HepG2 (cell line): ENCODE results near the gene USP34. TPM values are rescaled to one million over a fixed set of nuclear protein-coding genes. Genes with fewer than 3 reads are reported as not detected.

Experiments
- ATAC-seq: fragments of 200-7000 bp; cut with Tn5 transposase; 3 replicates; pipeline ENCODE4 v1.9.1; 2020; ENCODE audit warnings: mild to moderate bottlenecking, moderate library complexity
- BruUV-seq: library from RNA; stranded (reverse); fragments of 400-500 nt; replicated peaks from 2 replicates; lab custom pipeline; 2021; lab: Mats Ljungman, UMichigan
- CTCF ChIA-PET: fragments of 300-600 bp; formaldehyde crosslinking; extraction: SDS; loops from one replicate; lab custom pipeline; 2021; ENCODE audit warnings: low total read pairs, inconsistent platforms, low intra/inter-chr PET ratio; lab: Yijun Ruan, JAX
- POLR2A ChIA-PET: fragments of 350-600 bp; sonication (Branson Sonifier 250); formaldehyde crosslinking; loops from one replicate; lab custom pipeline; 2020; ENCODE audit warnings: antibody characterized with exemption, inconsistent platforms; lab: Yijun Ruan, JAX
- DNase-seq: peaks from one replicate; pipeline ENCODE4 v3.0.0-alpha.2; 2015; ENCODE audit warnings: low spot score
- FAIRE-seq: peaks from 3 replicates; lab custom pipeline; 2011; peaks lifted over from hg19 to GRCh38; lab: Jason Lieb, UNC
- H2AFZ ChIP-seq: one replicate; pipeline ENCODE4 v1.6.1; 2011; ENCODE audit warnings: low read length, inconsistent platforms
- H3K27ac ChIP-seq: fragments of 300-600 bp; 3 replicates; pipeline ENCODE4 v1.8.0; 2011; ENCODE audit warnings: mixed run types, mild to moderate bottlenecking, mixed read lengths, low read length, inconsistent platforms; ENCODE audit not compliant: insufficient read depth; ENCODE audit errors: extremely low read length
- H3K27me3 ChIP-seq, 2 experiments: fragments of 200-600 bp in 1 of 2; 2 replicates in 1 of 2; 3 replicates in 1 of 2; pipeline versions ENCODE4 v1.6.0 to v1.8.0; 2011; ENCODE audit warnings: low read length in 2 of 2, mild to moderate bottlenecking in 2 of 2, moderate library complexity in 2 of 2, inconsistent platforms in 1 of 2; ENCODE audit not compliant: insufficient read depth in 2 of 2, control insufficient read depth in 1 of 2
- H3K36me3 ChIP-seq, 2 experiments: fragments of 200-600 bp in 1 of 2; replicated peaks in 1 of 2; 2 replicates in 1 of 2; 3 replicates in 1 of 2; pipeline versions ENCODE4 v1.5.1 to v1.8.0; 2011; ENCODE audit warnings: low read length in 2 of 2, inconsistent platforms in 1 of 2; ENCODE audit not compliant: insufficient read depth in 2 of 2, control insufficient read depth in 1 of 2
- H3K4me1 ChIP-seq: 2 replicates; pipeline ENCODE4 v1.5.1; 2012; ENCODE audit warnings: low read length, inconsistent platforms; ENCODE audit not compliant: insufficient read depth
- H3K4me2 ChIP-seq: 2 replicates; pipeline ENCODE4 v1.6.0; 2011; ENCODE audit warnings: low read depth, low read length, inconsistent platforms
- H3K4me3 ChIP-seq, 3 experiments: fragments of 200-600 bp in 1 of 3; sonication (generic), shearing (Covaris generic) in 1 of 3; replicated peaks in 1 of 3; 2 replicates each; pipeline ENCODE4 v1.5.1; 2011 to 2016; ENCODE audit warnings: low read length in 3 of 3, inconsistent platforms in 2 of 3, low read depth in 2 of 3, mild to moderate bottlenecking in 2 of 3, control low read depth in 1 of 3, mixed read lengths in 1 of 3; ENCODE audit not compliant: insufficient read depth in 1 of 3
- H3K79me2 ChIP-seq: one replicate; pipeline ENCODE4 v1.6.1; 2011; ENCODE audit warnings: low read length, inconsistent platforms; ENCODE audit not compliant: insufficient read depth
- H3K9ac ChIP-seq: 2 replicates; pipeline ENCODE4 v1.6.0; 2011; ENCODE audit warnings: mild to moderate bottlenecking, low read depth, low read length, inconsistent platforms; ENCODE audit not compliant: insufficient read depth
- H3K9me3 ChIP-seq: 2 replicates; pipeline ENCODE4 v1.5.1; 2012; ENCODE audit warnings: mild to moderate bottlenecking, low read length
- H4K20me1 ChIP-seq: 2 replicates; pipeline ENCODE4 v1.6.0; 2011; ENCODE audit warnings: inconsistent platforms, mild to moderate bottlenecking, low read length, moderate library complexity; ENCODE audit not compliant: insufficient read depth
- ARID2 ChIP-seq: sonication (generic); formaldehyde crosslinking; IDR thresholded peaks from 2 replicates; pipeline ENCODE4 v1.8.1; 2022; ENCODE audit warnings: mild to moderate bottlenecking, missing genetic modification reagents, borderline replicate concordance
- GATA4 ChIP-seq: sonication (generic); IDR thresholded peaks from 2 replicates; pipeline ENCODE4 v1.6.1; 2016; ENCODE audit warnings: antibody characterized with exemption, low read depth, borderline replicate concordance
- JARID2 ChIP-seq: sonication (generic); formaldehyde crosslinking; IDR thresholded peaks from 2 replicates; pipeline ENCODE4 v1.8.1; 2023; ENCODE audit warnings: missing genetic modification reagents, inconsistent platforms; ENCODE audit not compliant: insufficient replicate concordance
- KAT7 ChIP-seq: IDR thresholded peaks from 2 replicates; pipeline ENCODE4 v1.6.1; 2018; ENCODE audit warnings: borderline replicate concordance, missing compliant biosample characterization
- MIER3 ChIP-seq: IDR thresholded peaks from 2 replicates; pipeline ENCODE4 v1.6.1; 2016; ENCODE audit warnings: missing compliant biosample characterization, borderline replicate concordance
- PATZ1 ChIP-seq: sonication (generic); formaldehyde crosslinking; IDR thresholded peaks from 2 replicates; pipeline ENCODE4 v1.4.0; 2020; ENCODE audit warnings: missing genetic modification reagents
- RBM22 ChIP-seq: fragments of 200-400 bp; formaldehyde crosslinking; optimal IDR thresholded peaks from 2 replicates; pipeline ENCODE3; 2017; ENCODE audit warnings: mild to moderate bottlenecking, low read length, moderate library complexity
- SMAD1 ChIP-seq: sonication (generic); formaldehyde crosslinking; IDR thresholded peaks from 2 replicates; pipeline ENCODE4 v1.4.0; 2020; ENCODE audit warnings: missing genetic modification reagents, low read depth, mild to moderate bottlenecking, borderline replicate concordance
- TARDBP ChIP-seq: sonication (generic); formaldehyde crosslinking; IDR thresholded peaks from 2 replicates; pipeline ENCODE4 v1.8.0; 2022; ENCODE audit warnings: mild to moderate bottlenecking, missing genetic modification reagents
- ZBTB46 ChIP-seq: sonication (generic); formaldehyde crosslinking; IDR thresholded peaks from 2 replicates; pipeline ENCODE4 v1.4.0; 2020; ENCODE audit warnings: mild to moderate bottlenecking, missing genetic modification reagents, borderline replicate concordance
- ZFAT ChIP-seq: sonication (generic); formaldehyde crosslinking; conservative IDR thresholded peaks from 2 replicates; pipeline ENCODE4 v1.8.1; 2023; ENCODE audit warnings: missing genetic modification reagents, inconsistent platforms
- ZNF569 ChIP-seq: sonication (generic); formaldehyde crosslinking; IDR thresholded peaks from 2 replicates; pipeline ENCODE4 v1.5.0; 2020; ENCODE audit warnings: mild to moderate bottlenecking, missing genetic modification reagents, moderate library complexity, borderline replicate concordance
- ZNF713 ChIP-seq: sonication (generic); formaldehyde crosslinking; IDR thresholded peaks from 2 replicates; pipeline ENCODE4 v1.4.0; 2020; ENCODE audit warnings: mild to moderate bottlenecking, missing genetic modification reagents
- WGBS: methylation state at CpG from one replicate; pipeline ENCODE4 v1.1.6; 2017; ENCODE audit warnings: low lambda C conversion rate; 5-methylcytosine and 5-hydroxymethylcytosine counted together
- in situ Hi-C: cut with HindIII; loops from 2 replicates; pipeline ENCODE4 v1.10.0; 2017; ENCODE audit warnings: low pct_unique_long_range_greater_than_20kb; ENCODE audit not compliant: extremely low pct_ligation_motif_present
- intact Hi-C: fragments of 100-400 bp; cut with micrococcal nuclease; formaldehyde crosslinking; loops from one replicate; pipeline ENCODE4 v1.10.0; 2022; ENCODE audit not compliant: unreplicated experiment
- polyA plus RNA-seq, 8 experiments: library from polyadenylated mRNA; depleted of rRNA in 3 of 8; stranded (reverse) in 7 of 8; unstranded in 1 of 8; fragments of >200 nt; fragmentation: Illumina TruSeq in 4 of 8; extraction: Trizol in 4 of 8; gene quantifications; 2 replicates each; pipeline versions ENCODE4 v1.2.1 to v1.2.3, GENCODE V29; 2011 to 2016; ENCODE audit warnings: low read depth in 4 of 8, missing spikeins in 1 of 8, mixed read lengths in 1 of 8; ENCODE audit not compliant: insufficient read depth in 1 of 8
- total RNA-seq, 5 experiments: library from RNA; depleted of rRNA; stranded (reverse); fragments of >200 nt; fragmentation: Illumina TruSeq; extraction: Trizol; gene quantifications; 2 replicates each; pipeline ENCODE4 v1.2.3, GENCODE V29; 2016; ENCODE audit warnings: low read depth in 1 of 5
- TF ChIP-seq, protein P1 (sequence below): sonication (generic); formaldehyde crosslinking; IDR thresholded peaks from 2 replicates; pipeline ENCODE4 v1.4.0; 2020; ENCODE audit warnings: missing genetic modification reagents

Gene USP34
- total and polyA plus RNA-seq, 2 of the 13 experiments (the other 11 are each of a cell fraction or from before 2014, with no cell fraction given), result 99.2 to 100 TPM

- no peaks in the 10 kb centered on the region for H3K79me2 ChIP-seq
- no TSS peak for BruUV-seq
- no peak overlapping the region for H2AFZ ChIP-seq
- in situ Hi-C loops, result no loop called here
- WGBS, result 97% methylated on average over 3 of the region's 3 CpGs
- H3K27me3 ChIP-seq, result no peaks in the 10 kb centered on the region
- no peak overlapping the region for H3K9ac ChIP-seq
- ChIA-PET POLR2A (no interaction called here), CTCF (no interaction called here)
- no peaks in the 10 kb centered on the region for H3K9me3 ChIP-seq
- H3K4me1 ChIP-seq, result no peaks in the 10 kb centered on the region
- no peak overlapping the region for H3K27ac ChIP-seq
- no peak overlapping the region for H3K4me3 ChIP-seq
- FAIRE-seq, result no peak
- H3K36me3 ChIP-seq, result peaks cover 20 to 71% of the 10 kb centered on the region in 2 experiments
- H3K4me2 ChIP-seq, result no peak overlapping the region
- TF ChIP-seq RBM22, result peak; percentile 71
- TF ChIP-seq MIER3 (CRISPR knock-in tag), result no peak
- no peak for TF ChIP-seq ZNF713
- TF ChIP-seq GATA4, result no peak
- TF ChIP-seq, all 625 proteins: peak for 1
- ATAC-seq (no peak), DNase-seq (no peak)
- H4K20me1 ChIP-seq, result no peaks in the 10 kb centered on the region
- intact Hi-C loops, result no loop called here
These were observed 150.7 kb downstream of the USP34 start for GRCh38 chr2:61320181-61320580.

DNA sequence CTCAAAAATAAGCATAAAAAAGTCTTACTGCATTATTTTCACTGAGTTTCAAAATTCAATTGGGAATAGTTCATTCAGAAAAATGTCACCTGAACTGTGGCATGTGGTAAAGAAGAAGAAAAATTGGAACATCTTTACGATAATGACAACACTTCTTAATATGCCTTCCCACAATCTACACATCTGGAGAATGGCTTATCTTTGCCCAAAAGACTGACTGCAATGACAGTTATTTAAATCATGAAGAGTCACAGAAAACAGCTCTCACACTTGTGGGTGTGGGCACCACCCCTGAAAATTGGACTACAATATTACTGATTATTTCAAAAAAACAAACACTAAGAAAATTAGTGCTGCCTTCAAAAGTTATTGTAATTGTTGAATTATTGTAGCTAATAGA lies 152.3 kb downstream of the USP34 start:
- no peaks in the 10 kb centered on the region for H3K79me2 ChIP-seq
- no peak overlapping the region for H2AFZ ChIP-seq
- H3K4me1 ChIP-seq, result no peaks in the 10 kb centered on the region
- H4K20me1 ChIP-seq, result no peaks in the 10 kb centered on the region
- H3K36me3 ChIP-seq, result peaks cover 17 to 69% of the 10 kb centered on the region in 2 experiments
- H3K4me2 ChIP-seq, result no peak overlapping the region
- no peak overlapping the region for H3K27ac ChIP-seq
- H3K9me3 ChIP-seq, result no peaks in the 10 kb centered on the region
- ATAC-seq (no peak), DNase-seq (no peak), FAIRE-seq (no peak)
- no peak overlapping the region for H3K9ac ChIP-seq
- H3K27me3 ChIP-seq, result no peaks in the 10 kb centered on the region
- in situ Hi-C loops, result no loop called here
- ChIA-PET CTCF (no interaction called here), POLR2A (no interaction called here)
- 96% methylated on average over 1 of the region's 1 CpG for WGBS
- intact Hi-C loops, result no loop called here
- H3K4me3 ChIP-seq, result no peak overlapping the region
- no TSS peak for BruUV-seq
- TF ChIP-seq JARID2 (CRISPR knock-in tag) (no peak), SMAD1 (CRISPR knock-in tag) (no peak), TARDBP (CRISPR knock-in tag) (no peak), ZFAT (CRISPR knock-in tag) (no peak), ZNF569 (no peak), ZBTB46 (CRISPR knock-in tag) (no peak), PATZ1 (CRISPR knock-in tag) (no peak), ARID2 (no peak), KAT7 (CRISPR knock-in tag) (no peak)
- TF ChIP-seq, protein P1, sequence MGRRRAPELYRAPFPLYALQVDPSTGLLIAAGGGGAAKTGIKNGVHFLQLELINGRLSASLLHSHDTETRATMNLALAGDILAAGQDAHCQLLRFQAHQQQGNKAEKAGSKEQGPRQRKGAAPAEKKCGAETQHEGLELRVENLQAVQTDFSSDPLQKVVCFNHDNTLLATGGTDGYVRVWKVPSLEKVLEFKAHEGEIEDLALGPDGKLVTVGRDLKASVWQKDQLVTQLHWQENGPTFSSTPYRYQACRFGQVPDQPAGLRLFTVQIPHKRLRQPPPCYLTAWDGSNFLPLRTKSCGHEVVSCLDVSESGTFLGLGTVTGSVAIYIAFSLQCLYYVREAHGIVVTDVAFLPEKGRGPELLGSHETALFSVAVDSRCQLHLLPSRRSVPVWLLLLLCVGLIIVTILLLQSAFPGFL, result no peak
